HepG2 (cell line): ENCODE results near the gene KCTD16. TPM values are rescaled to one million over a fixed set of nuclear protein-coding genes. Genes with fewer than 3 reads are reported as not detected.

Experiments used
- ATAC-seq: fragments of 200-7000 bp; cut with Tn5 transposase; 3 replicates; pipeline ENCODE4 v1.9.1; 2020; ENCODE audit warnings: mild to moderate bottlenecking, moderate library complexity
- BruUV-seq: library from RNA; stranded (reverse); fragments of 400-500 nt; replicated peaks from 2 replicates; lab custom pipeline; 2021; lab: Mats Ljungman, UMichigan
- CTCF ChIA-PET: fragments of 300-600 bp; formaldehyde crosslinking; extraction: SDS; loops from one replicate; lab custom pipeline; 2021; ENCODE audit warnings: low total read pairs, inconsistent platforms, low intra/inter-chr PET ratio; lab: Yijun Ruan, JAX
- POLR2A ChIA-PET: fragments of 350-600 bp; sonication (Branson Sonifier 250); formaldehyde crosslinking; loops from one replicate; lab custom pipeline; 2020; ENCODE audit warnings: antibody characterized with exemption, inconsistent platforms; lab: Yijun Ruan, JAX
- DNase-seq: peaks from one replicate; pipeline ENCODE4 v3.0.0-alpha.2; 2015; ENCODE audit warnings: low spot score
- FAIRE-seq: peaks from 3 replicates; lab custom pipeline; 2011; peaks lifted over from hg19 to GRCh38; lab: Jason Lieb, UNC
- H2AFZ ChIP-seq: one replicate; pipeline ENCODE4 v1.6.1; 2011; ENCODE audit warnings: low read length, inconsistent platforms
- H3K27ac ChIP-seq: fragments of 300-600 bp; 3 replicates; pipeline ENCODE4 v1.8.0; 2011; ENCODE audit warnings: mixed run types, mild to moderate bottlenecking, mixed read lengths, low read length, inconsistent platforms; ENCODE audit not compliant: insufficient read depth; ENCODE audit errors: extremely low read length
- H3K27me3 ChIP-seq, 2 experiments: fragments of 200-600 bp in 1 of 2; 2 replicates in 1 of 2; 3 replicates in 1 of 2; pipeline versions ENCODE4 v1.6.0 to v1.8.0; 2011; ENCODE audit warnings: low read length in 2 of 2, mild to moderate bottlenecking in 2 of 2, moderate library complexity in 2 of 2, inconsistent platforms in 1 of 2; ENCODE audit not compliant: insufficient read depth in 2 of 2, control insufficient read depth in 1 of 2
- H3K36me3 ChIP-seq, 2 experiments: fragments of 200-600 bp in 1 of 2; replicated peaks in 1 of 2; 2 replicates in 1 of 2; 3 replicates in 1 of 2; pipeline versions ENCODE4 v1.5.1 to v1.8.0; 2011; ENCODE audit warnings: low read length in 2 of 2, inconsistent platforms in 1 of 2; ENCODE audit not compliant: insufficient read depth in 2 of 2, control insufficient read depth in 1 of 2
- H3K4me1 ChIP-seq: 2 replicates; pipeline ENCODE4 v1.5.1; 2012; ENCODE audit warnings: low read length, inconsistent platforms; ENCODE audit not compliant: insufficient read depth
- H3K4me2 ChIP-seq: 2 replicates; pipeline ENCODE4 v1.6.0; 2011; ENCODE audit warnings: low read depth, low read length, inconsistent platforms
- H3K4me3 ChIP-seq, 3 experiments: fragments of 200-600 bp in 1 of 3; sonication (generic), shearing (Covaris generic) in 1 of 3; replicated peaks in 1 of 3; 2 replicates each; pipeline ENCODE4 v1.5.1; 2011 to 2016; ENCODE audit warnings: low read length in 3 of 3, inconsistent platforms in 2 of 3, low read depth in 2 of 3, mild to moderate bottlenecking in 2 of 3, control low read depth in 1 of 3, mixed read lengths in 1 of 3; ENCODE audit not compliant: insufficient read depth in 1 of 3
- H3K79me2 ChIP-seq: one replicate; pipeline ENCODE4 v1.6.1; 2011; ENCODE audit warnings: low read length, inconsistent platforms; ENCODE audit not compliant: insufficient read depth
- H3K9ac ChIP-seq: 2 replicates; pipeline ENCODE4 v1.6.0; 2011; ENCODE audit warnings: mild to moderate bottlenecking, low read depth, low read length, inconsistent platforms; ENCODE audit not compliant: insufficient read depth
- H3K9me3 ChIP-seq: 2 replicates; pipeline ENCODE4 v1.5.1; 2012; ENCODE audit warnings: mild to moderate bottlenecking, low read length
- H4K20me1 ChIP-seq: 2 replicates; pipeline ENCODE4 v1.6.0; 2011; ENCODE audit warnings: inconsistent platforms, mild to moderate bottlenecking, low read length, moderate library complexity; ENCODE audit not compliant: insufficient read depth
- DMAP1 ChIP-seq: IDR thresholded peaks from 2 replicates; pipeline ENCODE4 v1.6.1; 2016
- E2F5 ChIP-seq: sonication (generic); formaldehyde crosslinking; conservative IDR thresholded peaks from 2 replicates; pipeline ENCODE4 v1.4.0; 2020; ENCODE audit warnings: missing genetic modification reagents
- ISL2 ChIP-seq: sonication (generic); formaldehyde crosslinking; IDR thresholded peaks from 2 replicates; pipeline ENCODE4 v1.5.0; 2020; ENCODE audit warnings: missing genetic modification reagents
- MATR3 ChIP-seq: sonication (generic); formaldehyde crosslinking; IDR thresholded peaks from 2 replicates; pipeline ENCODE4 v1.4.0; 2020; ENCODE audit warnings: missing genetic modification reagents
- MEIS1 ChIP-seq: sonication (generic); formaldehyde crosslinking; IDR thresholded peaks from 2 replicates; pipeline ENCODE4 v1.9.0; 2021; ENCODE audit warnings: mild to moderate bottlenecking, missing genetic modification reagents, moderate library complexity, borderline replicate concordance
- NFRKB ChIP-seq: fragments of 450-650 bp; IDR thresholded peaks from 2 replicates; pipeline ENCODE4 v1.6.1; 2017
- SSRP1 ChIP-seq: IDR thresholded peaks from 2 replicates; pipeline ENCODE4 v1.6.1; 2016; ENCODE audit warnings: control low read depth
- TOE1 ChIP-seq: sonication (generic); formaldehyde crosslinking; IDR thresholded peaks from 2 replicates; pipeline ENCODE4 v1.4.0; 2020; ENCODE audit warnings: mild to moderate bottlenecking, missing genetic modification reagents
- U2AF2 ChIP-seq: fragments of 200-400 bp; formaldehyde crosslinking; IDR thresholded peaks from 2 replicates; pipeline ENCODE4 v1.6.1; 2017; ENCODE audit warnings: low read depth, mild to moderate bottlenecking, low read length
- ZFP36L2 ChIP-seq: sonication (generic); formaldehyde crosslinking; IDR thresholded peaks from 2 replicates; pipeline ENCODE4 v1.4.0; 2020; ENCODE audit warnings: missing genetic modification reagents
- ZNF124 ChIP-seq: sonication (generic); formaldehyde crosslinking; IDR thresholded peaks from 2 replicates; pipeline ENCODE4 v1.4.0; 2020; ENCODE audit warnings: missing genetic modification reagents
- ZNF451 ChIP-seq: sonication (generic); formaldehyde crosslinking; IDR thresholded peaks from 2 replicates; pipeline ENCODE4 v1.5.0; 2020; ENCODE audit warnings: mild to moderate bottlenecking, missing genetic modification reagents
- ZNF776 ChIP-seq: sonication (generic); formaldehyde crosslinking; IDR thresholded peaks from 2 replicates; pipeline ENCODE4 v1.4.0; 2020; ENCODE audit warnings: mild to moderate bottlenecking, missing genetic modification reagents
- WGBS: methylation state at CpG from one replicate; pipeline ENCODE4 v1.1.6; 2017; ENCODE audit warnings: low lambda C conversion rate; 5-methylcytosine and 5-hydroxymethylcytosine counted together
- in situ Hi-C: cut with HindIII; loops from 2 replicates; pipeline ENCODE4 v1.10.0; 2017; ENCODE audit warnings: low pct_unique_long_range_greater_than_20kb; ENCODE audit not compliant: extremely low pct_ligation_motif_present
- intact Hi-C: fragments of 100-400 bp; cut with micrococcal nuclease; formaldehyde crosslinking; loops from one replicate; pipeline ENCODE4 v1.10.0; 2022; ENCODE audit not compliant: unreplicated experiment
- polyA plus RNA-seq, 8 experiments: library from polyadenylated mRNA; depleted of rRNA in 3 of 8; stranded (reverse) in 7 of 8; unstranded in 1 of 8; fragments of >200 nt; fragmentation: Illumina TruSeq in 4 of 8; extraction: Trizol in 4 of 8; gene quantifications; 2 replicates each; pipeline versions ENCODE4 v1.2.1 to v1.2.3, GENCODE V29; 2011 to 2016; ENCODE audit warnings: low read depth in 4 of 8, missing spikeins in 1 of 8, mixed read lengths in 1 of 8; ENCODE audit not compliant: insufficient read depth in 1 of 8
- total RNA-seq, 5 experiments: library from RNA; depleted of rRNA; stranded (reverse); fragments of >200 nt; fragmentation: Illumina TruSeq; extraction: Trizol; gene quantifications; 2 replicates each; pipeline ENCODE4 v1.2.3, GENCODE V29; 2016; ENCODE audit warnings: low read depth in 1 of 5
- TF ChIP-seq, protein P1 (sequence below): sonication (generic); formaldehyde crosslinking; IDR thresholded peaks from 2 replicates; pipeline ENCODE4 v1.8.1; 2022; ENCODE audit warnings: mild to moderate bottlenecking, missing genetic modification reagents
- TF ChIP-seq, protein P2 (sequence below): sonication (generic); formaldehyde crosslinking; IDR thresholded peaks from 2 replicates; pipeline ENCODE4 v1.4.0; 2020; ENCODE audit warnings: low read depth, missing genetic modification reagents
- TF ChIP-seq, protein P3 (sequence below): sonication (generic); formaldehyde crosslinking; IDR thresholded peaks from 2 replicates; pipeline ENCODE4 v1.5.0; 2020; ENCODE audit warnings: missing genetic modification reagents, mild to moderate bottlenecking, borderline replicate concordance

KCTD16 gene
- total and polyA plus RNA-seq, 2 of the 13 experiments (the other 11 are each of a cell fraction or from before 2014, with no cell fraction given), result 0.02 to 0.09 TPM

GRCh38 chr5:144531188-144531587, 360.5 kb downstream of the KCTD16 start:
- ChIA-PET CTCF (no interaction called here), POLR2A (no interaction called here)
- FAIRE-seq (no peak), DNase-seq (no peak)
- Histone ChIP-seq H3K9me3 (no peaks in the 10 kb centered on the region), H3K27ac (no peak overlapping the region), H3K9ac (no peak overlapping the region), H3K36me3 (no peaks in the 10 kb centered on the region), H2AFZ (no peak overlapping the region), H3K79me2 (no peaks in the 10 kb centered on the region), H3K4me2 (no peak overlapping the region), H4K20me1 (no peaks in the 10 kb centered on the region), H3K27me3 (no peaks in the 10 kb centered on the region)
- in situ Hi-C loops, result no loop called here
- 0% methylated on average over 1 of the region's 1 CpG for WGBS
- no TSS peak for BruUV-seq
- TF ChIP-seq, protein P1, sequence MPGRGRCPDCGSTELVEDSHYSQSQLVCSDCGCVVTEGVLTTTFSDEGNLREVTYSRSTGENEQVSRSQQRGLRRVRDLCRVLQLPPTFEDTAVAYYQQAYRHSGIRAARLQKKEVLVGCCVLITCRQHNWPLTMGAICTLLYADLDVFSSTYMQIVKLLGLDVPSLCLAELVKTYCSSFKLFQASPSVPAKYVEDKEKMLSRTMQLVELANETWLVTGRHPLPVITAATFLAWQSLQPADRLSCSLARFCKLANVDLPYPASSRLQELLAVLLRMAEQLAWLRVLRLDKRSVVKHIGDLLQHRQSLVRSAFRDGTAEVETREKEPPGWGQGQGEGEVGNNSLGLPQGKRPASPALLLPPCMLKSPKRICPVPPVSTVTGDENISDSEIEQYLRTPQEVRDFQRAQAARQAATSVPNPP (CRISPR knock-in tag), result no peak
- TF ChIP-seq NFRKB, result no peak
- no peak for TF ChIP-seq DMAP1 (CRISPR knock-in tag)
- TF ChIP-seq, protein P2, sequence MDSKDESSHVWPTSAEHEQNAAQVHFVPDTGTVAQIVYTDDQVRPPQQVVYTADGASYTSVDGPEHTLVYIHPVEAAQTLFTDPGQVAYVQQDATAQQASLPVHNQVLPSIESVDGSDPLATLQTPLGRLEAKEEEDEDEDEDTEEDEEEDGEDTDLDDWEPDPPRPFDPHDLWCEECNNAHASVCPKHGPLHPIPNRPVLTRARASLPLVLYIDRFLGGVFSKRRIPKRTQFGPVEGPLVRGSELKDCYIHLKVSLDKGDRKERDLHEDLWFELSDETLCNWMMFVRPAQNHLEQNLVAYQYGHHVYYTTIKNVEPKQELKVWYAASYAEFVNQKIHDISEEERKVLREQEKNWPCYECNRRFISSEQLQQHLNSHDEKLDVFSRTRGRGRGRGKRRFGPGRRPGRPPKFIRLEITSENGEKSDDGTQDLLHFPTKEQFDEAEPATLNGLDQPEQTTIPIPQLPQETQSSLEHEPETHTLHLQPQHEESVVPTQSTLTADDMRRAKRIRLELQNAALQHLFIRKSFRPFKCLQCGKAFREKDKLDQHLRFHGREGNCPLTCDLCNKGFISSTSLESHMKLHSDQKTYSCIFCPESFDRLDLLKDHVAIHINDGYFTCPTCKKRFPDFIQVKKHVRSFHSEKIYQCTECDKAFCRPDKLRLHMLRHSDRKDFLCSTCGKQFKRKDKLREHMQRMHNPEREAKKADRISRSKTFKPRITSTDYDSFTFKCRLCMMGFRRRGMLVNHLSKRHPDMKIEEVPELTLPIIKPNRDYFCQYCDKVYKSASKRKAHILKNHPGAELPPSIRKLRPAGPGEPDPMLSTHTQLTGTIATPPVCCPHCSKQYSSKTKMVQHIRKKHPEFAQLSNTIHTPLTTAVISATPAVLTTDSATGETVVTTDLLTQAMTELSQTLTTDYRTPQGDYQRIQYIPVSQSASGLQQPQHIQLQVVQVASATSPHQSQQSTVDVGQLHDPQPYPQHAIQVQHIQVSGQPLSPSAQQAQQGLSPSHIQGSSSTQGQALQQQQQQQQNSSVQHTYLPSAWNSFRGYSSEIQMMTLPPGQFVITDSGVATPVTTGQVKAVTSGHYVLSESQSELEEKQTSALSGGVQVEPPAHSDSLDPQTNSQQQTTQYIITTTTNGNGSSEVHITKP (CRISPR knock-in tag), result no peak
- no peak for TF ChIP-seq MEIS1
- no peak for TF ChIP-seq ZNF124 (CRISPR knock-in tag)
- TF ChIP-seq ISL2 (CRISPR knock-in tag), result no peak
- no peak for TF ChIP-seq MATR3 (CRISPR knock-in tag)
- TF ChIP-seq SSRP1, result no peak
- no peak for TF ChIP-seq TOE1 (CRISPR knock-in tag)
- TF ChIP-seq, protein P3, sequence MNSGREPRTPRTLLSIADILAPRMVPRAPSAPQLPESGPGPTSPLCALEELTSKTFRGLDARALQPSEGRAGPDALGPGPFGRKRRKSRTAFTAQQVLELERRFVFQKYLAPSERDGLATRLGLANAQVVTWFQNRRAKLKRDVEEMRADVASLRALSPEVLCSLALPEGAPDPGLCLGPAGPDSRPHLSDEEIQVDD (CRISPR knock-in tag), result no peak
- TF ChIP-seq ZFP36L2, result no peak
- no peak for TF ChIP-seq U2AF2
- TF ChIP-seq ZNF451 (CRISPR knock-in tag), result no peak
- no peak for TF ChIP-seq E2F5 (CRISPR knock-in tag)
- TF ChIP-seq ZNF776 (CRISPR knock-in tag), result no peak
- TF ChIP-seq, all 625 proteins: peak for 0
- intact Hi-C loops, result no loop called here
- Histone ChIP-seq H3K4me1 (no peaks in the 10 kb centered on the region), H3K4me3 (no peak overlapping the region)
- no peak for ATAC-seq
